ENCODE data around the gene IGFBP3. TPM values are rescaled to one million over a fixed set of nuclear protein-coding genes. Genes with fewer than 3 reads are reported as not detected.
A peak's percentile ranks its signal among the peaks of the same experiment; 100 is the strongest.

IGFBP3 gene
- total and polyA plus RNA-seq, 2 of the 13 experiments (the other 11 are each of a cell fraction or from before 2014, with no cell fraction given) = 57.5 TPM; not detected in 1

GRCh38 chr7:45888185-45888992, 32.7 kb downstream of the IGFBP3 start, which contains the start of gene IGFBP1 (continued):
- TF ChIP-seq HIC2 (CRISPR knock-in tag; IDR thresholded peaks at IDR 0.05; ENCODE audit: low read depth) (no peak), ZNF256 (CRISPR knock-in tag; conservative IDR thresholded peaks at IDR 0.05) (no peak; the same call in 1 of the 2 replicates), ZNF605 (CRISPR knock-in tag; IDR thresholded peaks at IDR 0.05) (peak; percentile 90), IKZF5 (CRISPR knock-in tag; IDR thresholded peaks at IDR 0.05) (peak; percentile 91), GTF2F1 (IDR thresholded peaks at IDR 0.05; ENCODE audit: low read length) (peak; percentile 71; the same call in 1 of the 2 replicates), MIER2 (CRISPR knock-in tag; IDR thresholded peaks at IDR 0.05) (peak; percentile 63; the same call in 1 of the 2 replicates), ZNF205 (CRISPR knock-in tag; IDR thresholded peaks at IDR 0.05) (peak; percentile 88), CREM (IDR thresholded peaks at IDR 0.05) (peak; percentile 74), CREM (CRISPR knock-in tag; IDR thresholded peaks at IDR 0.05) (no peak), ISL2 (CRISPR knock-in tag; IDR thresholded peaks at IDR 0.05) (peak; percentile 86), CTCF (CRISPR knock-in tag; IDR thresholded peaks at IDR 0.05) (peak; percentile 23), ZBTB37 (CRISPR knock-in tag; IDR thresholded peaks at IDR 0.05) (0 out of 2 replicates have a peak, but pooled peaks have one; percentile 19), POLR2A (IDR thresholded peaks at IDR 0.05; ENCODE audit: insufficient read depth in 1 of 2, low read depth in 2 of 2, low read length in 2 of 2) (peak in 1 of 2 experiments; percentile 94; a peak in 2 of 4 replicates), TEAD2 (CRISPR knock-in tag; IDR thresholded peaks at IDR 0.05) (no peak), NKX3-1 (CRISPR knock-in tag; IDR thresholded peaks at IDR 0.05) (peak; percentile 54; the same call in 1 of the 2 replicates), FUBP1 (CRISPR knock-in tag; IDR thresholded peaks at IDR 0.05; ENCODE audit: borderline replicate concordance) (0 out of 2 replicates have a peak, but pooled peaks have one; percentile 88), MXI1 (IDR thresholded peaks at IDR 0.05; ENCODE audit: borderline replicate concordance, low read depth, low read length) (peak; percentile 61; the same call in 2 of the 3 replicates), ZNF556 (CRISPR knock-in tag; IDR thresholded peaks at IDR 0.05; ENCODE audit: borderline replicate concordance) (no peak; the same call in 1 of the 2 replicates), ZNF691 (CRISPR knock-in tag; IDR thresholded peaks at IDR 0.05; ENCODE audit: borderline replicate concordance, low read depth) (no peak; the same call in 1 of the 2 replicates), ZFP62 (CRISPR knock-in tag; IDR thresholded peaks at IDR 0.05) (peak; percentile 76; the same call in 1 of the 2 replicates), PRMT3 (CRISPR knock-in tag; IDR thresholded peaks at IDR 0.05; ENCODE audit: borderline replicate concordance, low read depth) (peak; percentile 99)

Data from HepG2 (cell line).